Mesenchymal stem cell (in vitro differentiated cells and primary cell): ENCODE measurements around the gene TUNAR.

Source experiments
- DNase-seq: peaks from one replicate; pipeline ENCODE4 v3.0.0-alpha.2; 2013
- H2AFZ ChIP-seq: one replicate; pipeline ENCODE4 v1.6.1; 2013; ENCODE audit warnings: low read depth, mild to moderate bottlenecking, control low read depth, inconsistent platforms, low read length, moderate library complexity
- H2AK5ac ChIP-seq: 2 replicates; pipeline ENCODE4 v1.6.1; 2013; ENCODE audit warnings: low read length, moderate library complexity, mild to moderate bottlenecking, inconsistent platforms; ENCODE audit not compliant: severe bottlenecking
- H2BK120ac ChIP-seq: one replicate; pipeline ENCODE4 v1.6.1; 2013; ENCODE audit warnings: low read depth, mild to moderate bottlenecking, inconsistent platforms, low read length, moderate library complexity
- H2BK12ac ChIP-seq, 2 experiments: one replicate each; pipeline ENCODE4 v1.6.1; 2013; ENCODE audit warnings: inconsistent platforms in 2 of 2, low read length in 2 of 2, mild to moderate bottlenecking in 2 of 2, moderate library complexity in 2 of 2, control low read depth in 1 of 2
- H2BK15ac ChIP-seq: one replicate; pipeline ENCODE4 v1.6.1; 2013; ENCODE audit warnings: mild to moderate bottlenecking, low read depth, inconsistent platforms; ENCODE audit not compliant: poor library complexity, severe bottlenecking
- H2BK5ac ChIP-seq: 2 replicates; pipeline ENCODE4 v1.6.1; 2013; ENCODE audit warnings: low read depth, mild to moderate bottlenecking, low read length, control low read depth, inconsistent platforms; ENCODE audit not compliant: poor library complexity, severe bottlenecking
- H3K14ac ChIP-seq, 2 experiments: one replicate each; pipeline ENCODE4 v1.6.1; 2013; ENCODE audit warnings: inconsistent platforms in 2 of 2, low read length in 2 of 2, control low read depth in 1 of 2, mild to moderate bottlenecking in 1 of 2, moderate library complexity in 1 of 2
- H3K18ac ChIP-seq, 2 experiments: one replicate each; pipeline ENCODE4 v1.6.1; 2013; ENCODE audit warnings: inconsistent platforms in 2 of 2, low read length in 2 of 2, control low read depth in 1 of 2, low read depth in 1 of 2, mild to moderate bottlenecking in 1 of 2
- H3K23ac ChIP-seq, 2 experiments: one replicate each; pipeline ENCODE4 v1.6.1; 2013; ENCODE audit warnings: inconsistent platforms in 2 of 2, low read length in 2 of 2, mild to moderate bottlenecking in 2 of 2, moderate library complexity in 2 of 2, control low read depth in 1 of 2
- H3K27ac ChIP-seq: 2 replicates; pipeline ENCODE4 v1.5.1; 2013; ENCODE audit warnings: mild to moderate bottlenecking, moderate library complexity, low read length, control low read depth, inconsistent platforms; ENCODE audit not compliant: poor library complexity, severe bottlenecking
- H3K27me3 ChIP-seq, 2 experiments: 2 replicates each; pipeline versions ENCODE4 v1.6.1 to v1.7.0; 2013; ENCODE audit warnings: low read length in 2 of 2, mild to moderate bottlenecking in 2 of 2, moderate library complexity in 2 of 2, control low read depth in 1 of 2, inconsistent platforms in 1 of 2; ENCODE audit not compliant: control insufficient read depth in 1 of 2, insufficient read depth in 1 of 2
- H3K36me3 ChIP-seq, 2 experiments: 2 replicates each; pipeline versions ENCODE4 v1.6.1 to v1.7.0; 2013; ENCODE audit warnings: low read length in 2 of 2, control low read depth in 1 of 2, inconsistent platforms in 1 of 2, low read depth in 1 of 2, mild to moderate bottlenecking in 1 of 2; ENCODE audit not compliant: insufficient read depth in 2 of 2, control insufficient read depth in 1 of 2
- H3K4ac ChIP-seq, 2 experiments: one replicate each; pipeline ENCODE4 v1.6.1; 2013; ENCODE audit warnings: inconsistent platforms in 2 of 2, low read length in 2 of 2, mild to moderate bottlenecking in 2 of 2, moderate library complexity in 2 of 2, control low read depth in 1 of 2, low read depth in 1 of 2
- H3K4me1 ChIP-seq: 2 replicates; pipeline ENCODE4 v1.6.1; 2013; ENCODE audit warnings: low read depth, low read length, control low read depth; ENCODE audit not compliant: control insufficient read depth, insufficient read depth
- H3K4me2 ChIP-seq: 2 replicates; pipeline ENCODE4 v1.6.1; 2013; ENCODE audit warnings: low read length, mild to moderate bottlenecking, inconsistent platforms; ENCODE audit not compliant: poor library complexity, severe bottlenecking
- H3K4me3 ChIP-seq, 2 experiments: 2 replicates each; pipeline versions ENCODE4 v1.5.1 to v1.7.0; 2013; ENCODE audit warnings: low read length in 2 of 2, mild to moderate bottlenecking in 2 of 2, control low read depth in 1 of 2, low read depth in 1 of 2; ENCODE audit not compliant: insufficient read depth in 1 of 2
- H3K79me1 ChIP-seq: replicated peaks from 2 replicates; pipeline ENCODE4 v1.6.1; 2013; ENCODE audit warnings: mild to moderate bottlenecking, control low read depth, low read length, inconsistent platforms; ENCODE audit not compliant: poor library complexity, severe bottlenecking
- H3K9ac ChIP-seq: 2 replicates; pipeline ENCODE4 v1.7.0; 2013; ENCODE audit warnings: mild to moderate bottlenecking, low read length, moderate library complexity
- H3K9me3 ChIP-seq: 2 replicates; pipeline ENCODE4 v1.7.0; 2013; ENCODE audit warnings: mild to moderate bottlenecking, low read length; ENCODE audit not compliant: control insufficient read depth
- H4K8ac ChIP-seq: one replicate; pipeline ENCODE4 v1.6.1; 2013; ENCODE audit warnings: inconsistent platforms, mild to moderate bottlenecking, low read length, moderate library complexity
- H4K91ac ChIP-seq: one replicate; pipeline ENCODE4 v1.6.1; 2013; ENCODE audit warnings: mild to moderate bottlenecking, low read length, inconsistent platforms
- WGBS: methylation state at CpG from one replicate; pipeline ENCODE4 v1.1.7; 2013; ENCODE audit warnings: mixed read lengths; 5-methylcytosine and 5-hydroxymethylcytosine counted together

The TUNAR gene

GRCh38 chr14:95885866-95886265 is 9.2 kb downstream of the TUNAR start:
- no peak overlapping the region for H2BK5ac ChIP-seq
- H3K9ac ChIP-seq = no peak overlapping the region
- H3K36me3 ChIP-seq = no peaks in the 10 kb centered on the region
- WGBS = 84% methylated on average over 7 of the region's 7 CpGs
- no peak overlapping the region for H4K91ac ChIP-seq
- peaks cover 4 to 48% of the 10 kb centered on the region in 2 experiments for H3K27me3 ChIP-seq
- H3K27ac ChIP-seq = no peak overlapping the region
- no peak overlapping the region for H4K8ac ChIP-seq
- H2AFZ ChIP-seq = no peak overlapping the region
- no peak overlapping the region for H3K23ac ChIP-seq
- no peak overlapping the region for H2BK120ac ChIP-seq
- no peak overlapping the region for H3K14ac ChIP-seq
- H3K4me1 ChIP-seq = no peaks in the 10 kb centered on the region
- no peak overlapping the region for H3K4me3 ChIP-seq
- H2AK5ac ChIP-seq = no peak overlapping the region
- no peak overlapping the region for H3K18ac ChIP-seq
- H3K4me2 ChIP-seq = no peak overlapping the region
- no peak for DNase-seq
- no peak overlapping the region for H3K4ac ChIP-seq
- no peak overlapping the region for H2BK15ac ChIP-seq
- no peaks in the 10 kb centered on the region for H3K9me3 ChIP-seq
- no peaks in the 10 kb centered on the region for H3K79me1 ChIP-seq
- no peak overlapping the region for H2BK12ac ChIP-seq

- H3K4me2 ChIP-seq = no peak overlapping the region
- H4K91ac ChIP-seq = no peak overlapping the region
- no peak overlapping the region for H3K27ac ChIP-seq
- DNase-seq = no peak
- H3K79me1 ChIP-seq = no peaks in the 10 kb centered on the region
- no peak overlapping the region for H3K14ac ChIP-seq
- H3K23ac ChIP-seq = no peak overlapping the region
- H2AK5ac ChIP-seq = no peak overlapping the region
- no peak overlapping the region for H3K4me3 ChIP-seq
- peaks cover 1 to 42% of the 10 kb centered on the region in 2 experiments for H3K27me3 ChIP-seq
- no peak overlapping the region for H3K9ac ChIP-seq
- no peaks in the 10 kb centered on the region for H3K36me3 ChIP-seq
- H3K4ac ChIP-seq = no peak overlapping the region
- H2BK5ac ChIP-seq = no peak overlapping the region
- 58% methylated on average over 6 of the region's 7 CpGs for WGBS
- no peak overlapping the region for H2BK12ac ChIP-seq
- H2BK120ac ChIP-seq = no peak overlapping the region
- no peaks in the 10 kb centered on the region for H3K9me3 ChIP-seq
- no peak overlapping the region for H2AFZ ChIP-seq
- H2BK15ac ChIP-seq = no peak overlapping the region
- H3K4me1 ChIP-seq = no peaks in the 10 kb centered on the region
- H4K8ac ChIP-seq = no peak overlapping the region
- H3K18ac ChIP-seq = no peak overlapping the region
These were observed 9.9 kb downstream of the TUNAR start for GRCh38 chr14:95886366-95887056.

GRCh38 chr14:95887351-95887750 is 10.7 kb downstream of the TUNAR start:
- no peak overlapping the region for H3K4ac ChIP-seq
- no peaks in the 10 kb centered on the region for H3K9me3 ChIP-seq
- no peak overlapping the region for H2BK120ac ChIP-seq
- no peak for DNase-seq
- H2BK5ac ChIP-seq = no peak overlapping the region
- WGBS = 87% methylated on average over 3 of the region's 4 CpGs
- peaks cover 0 to 33% of the 10 kb centered on the region in 2 experiments for H3K27me3 ChIP-seq
- H3K9ac ChIP-seq = no peak overlapping the region
- H3K4me2 ChIP-seq = no peak overlapping the region
- no peak overlapping the region for H3K18ac ChIP-seq
- no peak overlapping the region for H3K14ac ChIP-seq
- no peak overlapping the region for H3K4me3 ChIP-seq
- no peak overlapping the region for H2BK12ac ChIP-seq
- H4K8ac ChIP-seq = no peak overlapping the region
- peaks cover 2% of the 10 kb centered on the region for H3K4me1 ChIP-seq
- no peak overlapping the region for H2AFZ ChIP-seq
- H4K91ac ChIP-seq = no peak overlapping the region
- no peak overlapping the region for H2AK5ac ChIP-seq
- H3K36me3 ChIP-seq = no peaks in the 10 kb centered on the region
- H3K27ac ChIP-seq = no peak overlapping the region
- H3K79me1 ChIP-seq = no peaks in the 10 kb centered on the region
- H2BK15ac ChIP-seq = no peak overlapping the region
- no peak overlapping the region for H3K23ac ChIP-seq

GRCh38 chr14:95889236-95889979 is 12.8 kb downstream of the TUNAR start:
- H3K9ac ChIP-seq = no peak overlapping the region
- no peak overlapping the region for H2BK15ac ChIP-seq
- no peak overlapping the region for H2AFZ ChIP-seq
- peaks cover 0 to 30% of the 10 kb centered on the region in 2 experiments for H3K27me3 ChIP-seq
- H2BK120ac ChIP-seq = no peak overlapping the region
- no peak overlapping the region for H2BK12ac ChIP-seq
- H3K79me1 ChIP-seq = no peaks in the 10 kb centered on the region
- no peak overlapping the region for H4K91ac ChIP-seq
- H3K9me3 ChIP-seq = no peaks in the 10 kb centered on the region
- H4K8ac ChIP-seq = no peak overlapping the region
- H3K4me2 ChIP-seq = no peak overlapping the region
- no peak overlapping the region for H3K27ac ChIP-seq
- H3K4me3 ChIP-seq = no peak overlapping the region
- H3K14ac ChIP-seq = no peak overlapping the region
- no peak overlapping the region for H3K18ac ChIP-seq
- no peak overlapping the region for H3K23ac ChIP-seq
- WGBS = 76% methylated on average over 10 of the region's 11 CpGs
- H3K4ac ChIP-seq = no peak overlapping the region
- peaks cover 2% of the 10 kb centered on the region for H3K4me1 ChIP-seq
- no peaks in the 10 kb centered on the region for H3K36me3 ChIP-seq
- H2AK5ac ChIP-seq = no peak overlapping the region
- no peak overlapping the region for H2BK5ac ChIP-seq
- DNase-seq = no peak
